ENCODE results near the gene MIB1. TPM values are rescaled to one million over a fixed set of nuclear protein-coding genes. Genes with fewer than 3 reads are reported as not detected.

The MIB1 gene
- total and polyA plus RNA-seq, 9 of the 15 experiments (the other 6 are each of a cell fraction or from before 2014, with no cell fraction given), result 7.2 to 43.8 (median 23.2) TPM

DNA sequence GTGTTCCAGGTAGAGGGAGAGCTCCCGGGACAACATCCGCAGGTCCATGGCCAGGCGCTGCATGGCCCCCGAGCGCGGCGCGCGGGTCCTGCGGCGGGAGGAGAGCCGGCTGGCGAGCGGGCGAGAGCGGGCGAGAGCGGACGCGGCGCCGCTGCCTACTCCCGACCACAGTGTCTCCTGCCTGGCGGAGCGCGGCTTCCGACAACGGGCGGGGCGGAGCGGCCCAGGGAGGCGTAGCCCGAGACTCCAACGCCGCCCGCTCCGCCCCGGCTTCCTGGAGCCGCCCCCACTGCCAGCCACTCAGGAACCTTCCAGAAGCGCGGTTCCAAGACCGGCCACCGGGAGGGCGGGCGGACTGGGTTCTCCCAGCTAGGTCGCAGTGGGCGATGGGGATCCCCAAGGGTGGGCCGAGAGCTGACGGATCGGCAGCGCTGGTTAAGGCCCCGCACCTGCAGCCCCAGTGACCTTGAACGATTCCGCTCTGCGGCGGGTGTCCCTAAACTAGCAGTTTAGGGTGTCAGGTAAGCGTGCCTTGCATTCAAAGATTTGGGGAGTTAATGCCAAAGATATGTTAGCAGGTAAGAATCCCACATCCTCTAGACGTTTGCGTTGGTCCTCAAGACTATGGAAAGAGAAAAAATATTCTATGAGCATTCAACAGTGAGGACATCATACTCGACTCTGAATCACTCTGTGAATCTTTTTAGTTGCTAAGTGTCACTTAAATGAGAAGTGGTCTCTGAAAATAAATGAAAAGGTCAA lies 35.8 kb upstream of the MIB1 start, which contains the start of gene ABHD3 (continued):
- TF ChIP-seq ZNF184 (CRISPR knock-in tag; IDR thresholded peaks at IDR 0.05) (no peak), ZNF146 (CRISPR knock-in tag; IDR thresholded peaks at IDR 0.05; ENCODE audit: unreplicated experiment) (no peak), MCM7 (IDR thresholded peaks at IDR 0.05) (no peak), SMAD3 (CRISPR knock-in tag; conservative IDR thresholded peaks at IDR 0.05) (no peak), TCF7L2 (IDR thresholded peaks at IDR 0.05; ENCODE audit: low read depth, low read length) (no peak), CHD1 (IDR thresholded peaks at IDR 0.05; ENCODE audit: low read length) (no peak), SP2 (IDR thresholded peaks at IDR 0.05; ENCODE audit: extremely low read depth, low read depth, low read length, poor library complexity, severe bottlenecking) (no peak), ZC3H11A (IDR thresholded peaks at IDR 0.05; ENCODE audit: low read depth, low read length) (no peak), MYBL2 (IDR thresholded peaks at IDR 0.05; ENCODE audit: low read depth) (no peak), MYBL2 (CRISPR knock-in tag; IDR thresholded peaks at IDR 0.05; ENCODE audit: borderline replicate concordance) (no peak), SAFB2 (IDR thresholded peaks at IDR 0.05; ENCODE audit: borderline replicate concordance, low read depth, low read length, severe bottlenecking) (no peak), ZNF431 (CRISPR knock-in tag; IDR thresholded peaks at IDR 0.05) (no peak), NFIC (IDR thresholded peaks at IDR 0.05) (no peak; the same call in 1 of the 2 replicates), TBP (optimal IDR thresholded peaks at IDR 0.05; ENCODE audit: low read depth, low read length) (peak; percentile 91), SRSF3 (IDR thresholded peaks at IDR 0.05; ENCODE audit: insufficient read depth, low read length) (no peak), HDAC1 (IDR thresholded peaks at IDR 0.05) (0 out of 4 replicates have a peak, but pooled peaks of 1 of the 2 experiments have one; percentile 22), NFIX (CRISPR knock-in tag; IDR thresholded peaks at IDR 0.05; ENCODE audit: low read depth) (no peak), TARDBP (IDR thresholded peaks at IDR 0.05) (peak; percentile 47; the same call in 1 of the 2 replicates), ATF7 (IDR thresholded peaks at IDR 0.05) (peak; percentile 38; the same call in 1 of the 2 replicates), CCAR2 (IDR thresholded peaks at IDR 0.05; ENCODE audit: low read depth, low read length) (no peak), KAT7 (CRISPR knock-in tag; IDR thresholded peaks at IDR 0.05; ENCODE audit: borderline replicate concordance) (no peak), ZNF75A (CRISPR knock-in tag; IDR thresholded peaks at IDR 0.05) (no peak), ZNF589 (CRISPR knock-in tag; IDR thresholded peaks at IDR 0.05; ENCODE audit: low read depth) (no peak)
- TF ChIP-seq, protein P1, sequence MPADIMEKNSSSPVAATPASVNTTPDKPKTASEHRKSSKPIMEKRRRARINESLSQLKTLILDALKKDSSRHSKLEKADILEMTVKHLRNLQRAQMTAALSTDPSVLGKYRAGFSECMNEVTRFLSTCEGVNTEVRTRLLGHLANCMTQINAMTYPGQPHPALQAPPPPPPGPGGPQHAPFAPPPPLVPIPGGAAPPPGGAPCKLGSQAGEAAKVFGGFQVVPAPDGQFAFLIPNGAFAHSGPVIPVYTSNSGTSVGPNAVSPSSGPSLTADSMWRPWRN (IDR thresholded peaks at IDR 0.05; ENCODE audit: low read depth), result no peak
- TF ChIP-seq, protein P2, sequence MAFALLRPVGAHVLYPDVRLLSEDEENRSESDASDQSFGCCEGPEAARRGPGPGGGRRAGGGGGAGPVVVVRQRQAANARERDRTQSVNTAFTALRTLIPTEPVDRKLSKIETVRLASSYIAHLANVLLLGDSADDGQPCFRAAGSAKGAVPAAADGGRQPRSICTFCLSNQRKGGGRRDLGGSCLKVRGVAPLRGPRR (CRISPR knock-in tag; IDR thresholded peaks at IDR 0.05), result no peak
- TF ChIP-seq, protein P3, sequence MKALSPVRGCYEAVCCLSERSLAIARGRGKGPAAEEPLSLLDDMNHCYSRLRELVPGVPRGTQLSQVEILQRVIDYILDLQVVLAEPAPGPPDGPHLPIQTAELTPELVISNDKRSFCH (CRISPR knock-in tag; IDR thresholded peaks at IDR 0.05), result no peak
- TF ChIP-seq, protein P3 (tag; IDR thresholded peaks at IDR 0.05), result no peak; the same call in none of the 2 replicates
